ENCODE results near the gene MYO9A.

GRCh38 chr15:71841563-71841962, 276.4 kb downstream of the MYO9A start:
- TF ChIP-seq CTCF (IDR thresholded peaks at IDR 0.05) (no peak), POLR2A (IDR thresholded peaks at IDR 0.05) (no peak)

Measured in thyroid gland (tissue), 4 donors.